NCI-H2107 treated with DMSO at 0.1 percent for 48 hours (cell line): ENCODE data around the gene DPP4.

ENCODE experiments used
- DNase-seq: peaks from one replicate; lab custom pipeline; 2025; ENCODE audit not compliant: unreplicated experiment; lab: John Stamatoyannopoulos, UW

The DPP4 gene

DNA sequence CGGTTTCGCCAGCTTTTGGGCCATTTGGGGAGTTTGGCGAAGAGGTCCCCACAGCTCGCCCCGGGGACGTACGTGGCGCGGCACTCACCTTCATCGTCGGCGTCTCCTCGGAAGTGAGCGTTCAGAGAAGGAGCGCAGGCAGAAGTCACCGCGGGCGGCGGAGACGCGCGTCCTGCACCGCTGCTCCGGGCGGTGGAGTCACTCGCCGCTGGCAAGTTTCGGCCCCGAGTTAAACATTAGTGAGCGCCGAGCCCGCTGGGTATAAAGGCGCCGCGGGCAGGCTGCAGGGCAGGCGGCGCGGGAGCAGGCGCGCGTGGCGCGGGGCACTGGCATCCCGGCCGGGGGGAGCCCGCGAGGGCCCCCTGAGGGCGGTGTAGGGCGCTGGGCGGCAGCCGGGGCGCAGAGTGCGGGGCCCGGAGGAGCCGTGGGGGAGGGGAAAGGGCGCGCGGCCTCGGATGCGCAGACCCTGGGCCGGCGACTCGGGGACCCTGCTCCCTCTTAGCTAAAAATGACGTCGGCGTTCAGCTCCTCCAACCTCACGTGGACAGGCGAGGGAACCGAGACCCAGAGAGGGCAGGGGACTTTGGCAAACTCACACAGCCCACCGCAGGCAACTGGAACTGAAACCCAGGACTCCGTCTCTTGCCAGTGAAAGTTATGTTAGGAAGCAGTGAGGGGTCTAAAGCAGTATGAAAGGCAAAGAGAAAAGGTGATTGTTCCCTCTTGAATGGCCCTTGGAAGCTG, at the start of gene DPP4:
Gene DPP4, minus strand, starts transcription at position 328 of the 744 bp plus-strand sequence. Its CDS starts 234 bp downstream, at position 94.
- no peak for DNase-seq

DNA sequence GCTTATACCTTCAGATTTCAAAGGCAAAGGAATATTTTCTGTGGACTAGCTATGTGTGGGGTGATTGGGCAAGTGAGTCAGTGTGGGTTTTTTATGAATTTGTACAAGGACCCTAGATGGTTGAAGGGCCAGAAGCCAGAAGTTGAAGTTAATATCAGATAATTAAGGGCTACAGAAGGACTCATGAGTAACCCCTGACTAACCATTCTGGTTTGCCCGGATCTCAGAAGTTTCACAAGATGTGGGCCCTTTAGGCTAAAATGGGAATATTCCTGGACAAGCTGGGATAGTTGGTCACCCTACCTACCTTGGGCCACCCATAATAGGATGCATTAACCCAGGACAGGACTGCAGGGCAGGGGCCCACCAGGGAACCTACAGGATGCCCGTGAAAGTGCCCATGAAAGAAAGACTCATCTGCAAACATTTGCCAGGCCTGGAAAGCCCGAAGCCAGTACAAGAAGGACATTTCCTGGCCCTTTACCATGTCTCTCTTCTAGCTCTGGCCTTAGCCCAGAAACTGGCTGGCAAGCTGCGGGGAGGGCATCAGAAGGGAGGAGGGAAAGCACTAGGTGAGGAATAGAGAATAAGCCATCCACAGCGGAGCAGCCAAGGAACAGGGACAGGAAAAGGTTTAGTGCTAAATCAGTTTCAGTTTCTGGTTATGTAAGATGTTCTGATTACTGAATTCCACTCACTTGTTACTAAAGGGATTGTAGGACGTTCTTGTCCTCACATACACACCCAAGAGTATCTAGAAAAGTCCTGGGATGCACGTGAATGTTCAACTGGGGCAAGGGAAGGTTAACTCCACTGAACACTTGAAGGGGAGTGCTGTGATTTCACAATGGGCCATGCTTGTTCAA, 44.4 kb upstream of the DPP4 start:
- no peak for DNase-seq

DNA sequence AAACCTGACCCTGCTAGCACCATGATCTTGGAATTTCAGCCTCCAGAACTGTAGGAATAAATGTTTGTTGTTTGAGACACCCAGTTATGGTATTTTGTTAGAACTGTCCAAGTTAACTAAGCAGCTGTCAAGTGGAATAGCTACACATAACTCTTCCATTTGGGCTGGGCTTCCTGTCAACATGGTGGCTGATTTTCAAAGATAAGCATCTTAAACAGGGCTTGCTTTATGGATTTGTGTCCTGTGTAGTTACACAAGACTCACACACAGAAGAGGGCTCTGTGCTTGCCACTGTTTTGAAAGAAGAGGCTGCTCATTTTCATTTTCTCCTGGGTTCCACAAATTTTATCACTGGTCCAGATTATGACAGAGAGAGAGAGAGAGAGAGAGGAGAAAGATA, 42.3 kb upstream of the DPP4 start:
- no peak for DNase-seq

DNA sequence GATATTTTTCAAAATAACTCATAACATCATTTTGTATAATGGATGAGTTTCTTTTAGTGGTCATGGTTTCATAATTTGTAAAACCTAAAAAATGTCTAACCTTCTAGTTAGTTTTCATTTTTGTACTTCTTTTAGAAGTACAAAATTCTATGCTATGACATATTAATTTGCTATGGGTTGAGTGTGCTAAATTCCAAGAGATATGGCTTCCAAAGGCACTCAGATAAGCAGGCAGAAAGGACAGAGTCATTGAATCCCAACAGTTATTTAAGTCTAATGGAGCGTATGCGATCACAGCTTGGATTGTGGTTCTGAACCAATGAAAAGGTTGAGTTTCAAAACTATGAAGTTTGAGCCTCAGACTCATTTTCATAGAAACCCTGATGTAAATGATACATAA, 41.1 kb upstream of the DPP4 start:
- DNase-seq, result no peak

DNA sequence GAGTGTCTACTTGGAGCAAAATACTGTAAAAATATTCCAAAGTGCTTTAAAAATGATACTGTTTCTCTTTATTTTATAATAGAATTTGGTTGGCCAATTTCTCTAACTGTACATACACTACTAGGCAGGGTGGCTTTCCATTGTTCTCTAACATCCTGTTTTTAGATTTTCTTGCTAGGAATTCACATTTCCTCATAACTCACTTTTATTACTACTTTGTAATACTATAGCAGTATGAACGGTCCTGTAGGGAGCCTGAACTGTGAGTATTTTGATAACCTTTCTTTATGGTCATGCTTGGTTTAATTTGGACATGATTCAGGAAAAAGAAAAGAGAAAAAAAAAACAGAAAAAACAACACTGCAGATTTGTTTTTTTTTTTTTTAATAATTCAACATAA, 40.3 kb upstream of the DPP4 start:
- no peak for DNase-seq

DNA sequence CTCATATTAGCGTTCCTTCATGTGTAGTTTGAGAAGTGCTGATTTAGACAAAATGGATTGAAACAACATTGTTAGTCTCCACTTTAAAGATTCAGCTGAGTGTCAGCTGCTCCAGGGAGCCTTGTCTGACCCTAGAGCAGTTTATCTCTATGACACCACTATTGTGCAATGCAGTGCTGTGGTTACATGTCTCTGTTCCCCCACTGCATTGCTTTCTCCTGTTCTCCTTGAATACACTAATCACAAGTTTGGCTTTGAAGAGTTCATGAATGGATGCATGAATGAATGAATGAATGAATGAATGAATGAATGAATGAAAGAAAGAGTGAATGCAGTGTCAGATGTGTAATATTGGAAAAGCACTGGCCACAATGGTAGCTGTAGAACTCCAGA, 39.8 kb upstream of the DPP4 start:
- DNase-seq, result no peak

DNA sequence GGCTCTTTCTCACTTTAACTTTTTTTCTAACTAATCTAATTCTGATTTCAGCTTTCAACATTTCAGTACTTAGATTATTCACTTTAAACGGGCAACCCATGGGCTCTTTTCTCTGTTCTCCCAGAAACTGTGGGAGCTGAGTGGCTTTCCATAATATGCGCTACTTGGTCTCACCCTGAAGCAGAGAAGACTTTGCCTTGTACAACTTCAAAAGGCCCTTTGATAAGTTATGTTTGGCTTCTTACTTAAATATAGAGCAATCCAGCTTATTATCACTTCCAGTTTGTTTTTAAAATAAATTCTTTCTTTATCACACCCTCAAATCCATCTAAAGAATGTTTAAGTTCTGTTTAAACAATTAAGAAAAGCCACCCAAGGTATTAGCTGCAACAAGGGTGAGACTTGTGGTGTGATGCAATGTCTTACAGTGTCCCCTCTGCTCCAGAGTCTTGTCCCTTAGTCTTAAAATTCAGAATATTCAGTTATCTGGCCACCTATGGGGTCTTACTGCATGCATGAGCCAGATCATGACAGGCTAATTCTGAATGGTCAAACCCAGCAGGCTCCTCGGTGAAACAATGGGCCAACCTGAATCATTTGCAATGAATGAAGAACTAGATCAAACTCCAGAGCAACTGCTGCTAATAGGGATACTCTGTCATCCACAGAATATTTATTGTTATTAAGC, 39.2 kb upstream of the DPP4 start:
- no peak for DNase-seq

DNA sequence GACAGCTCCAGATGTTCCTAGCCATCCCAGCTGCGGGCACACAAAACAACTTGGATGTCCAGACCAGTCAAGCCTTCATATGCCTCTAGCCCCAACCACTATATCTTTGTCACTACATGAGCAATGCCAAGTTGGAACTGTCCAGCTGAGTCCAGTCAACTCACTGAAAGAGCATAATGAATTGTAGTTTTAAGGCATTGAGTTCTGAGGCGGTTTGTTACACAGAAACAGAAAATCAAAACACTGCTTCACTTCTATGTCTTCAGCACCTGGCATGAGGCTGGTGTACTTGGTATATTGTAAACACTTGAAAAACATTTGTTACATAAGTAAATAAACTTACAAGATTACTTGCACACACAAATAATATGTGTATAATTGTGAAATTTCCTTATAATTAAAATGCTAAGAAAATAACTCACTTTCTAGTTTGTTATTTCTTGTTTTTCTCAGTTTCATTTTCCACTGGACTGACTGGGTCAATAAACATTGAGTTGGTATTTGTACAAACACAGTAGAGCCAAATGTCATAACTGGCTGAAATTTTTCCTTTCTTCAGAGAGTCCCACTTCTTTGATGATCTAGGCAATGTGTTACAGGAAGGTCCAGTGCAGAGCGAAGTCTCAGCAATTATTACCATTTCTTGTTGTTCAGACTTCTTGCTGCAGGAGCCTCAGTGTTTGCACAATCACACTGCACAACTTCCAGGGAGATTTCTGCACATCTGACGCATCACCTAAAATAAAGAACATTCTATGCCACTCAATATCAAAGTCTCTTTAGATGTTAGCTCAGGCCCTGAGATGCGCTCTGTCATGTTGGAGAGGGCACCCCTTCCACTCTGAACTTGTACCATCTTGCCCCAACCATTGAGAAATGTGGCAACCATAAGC, 38.2 kb upstream of the DPP4 start:
- DNase-seq, result no peak

DNA sequence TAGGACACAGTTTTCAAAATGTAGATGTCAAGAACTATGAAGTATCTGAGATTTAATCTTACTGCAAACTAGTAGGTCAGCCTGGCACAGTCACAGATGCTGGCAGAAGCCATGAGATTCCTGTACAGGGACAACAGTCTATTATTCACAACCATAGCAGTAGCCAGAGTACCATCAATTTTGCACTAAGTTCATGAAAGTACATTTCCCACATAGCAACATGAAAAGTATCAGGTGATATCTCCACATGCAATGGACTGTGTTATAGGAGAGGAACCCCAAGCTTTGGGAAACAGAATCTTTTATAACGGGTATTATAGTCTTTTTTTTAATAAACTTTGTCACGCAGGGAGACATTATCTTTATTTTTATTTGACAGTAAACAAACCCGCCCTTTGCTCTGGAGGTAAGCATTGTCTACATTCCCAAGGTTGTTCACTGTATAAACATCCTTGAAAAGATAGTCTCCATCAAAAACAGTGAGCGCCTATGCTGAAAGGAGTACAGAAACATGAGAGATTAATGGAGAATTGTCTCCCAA, 33.4 kb upstream of the DPP4 start:
- DNase-seq, result no peak

DNA sequence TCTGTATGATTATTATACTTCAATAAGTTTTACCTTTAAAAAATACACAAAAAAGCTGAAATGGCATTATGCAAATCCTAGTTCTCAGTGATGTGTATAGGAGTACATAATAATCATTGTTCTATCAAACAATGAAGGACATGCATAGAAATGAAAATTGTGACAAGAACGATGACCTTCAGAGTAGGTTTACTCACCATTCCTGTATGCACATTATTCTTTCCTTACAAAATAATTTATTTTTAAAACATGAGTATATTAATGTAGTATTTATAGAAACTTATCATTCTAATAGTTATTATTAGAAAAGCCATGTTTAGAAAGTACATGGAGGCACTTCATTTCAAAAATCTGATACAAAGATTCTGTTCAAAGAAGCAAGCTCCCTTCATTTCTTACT, 32.7 kb upstream of the DPP4 start:
- no peak for DNase-seq

DNA sequence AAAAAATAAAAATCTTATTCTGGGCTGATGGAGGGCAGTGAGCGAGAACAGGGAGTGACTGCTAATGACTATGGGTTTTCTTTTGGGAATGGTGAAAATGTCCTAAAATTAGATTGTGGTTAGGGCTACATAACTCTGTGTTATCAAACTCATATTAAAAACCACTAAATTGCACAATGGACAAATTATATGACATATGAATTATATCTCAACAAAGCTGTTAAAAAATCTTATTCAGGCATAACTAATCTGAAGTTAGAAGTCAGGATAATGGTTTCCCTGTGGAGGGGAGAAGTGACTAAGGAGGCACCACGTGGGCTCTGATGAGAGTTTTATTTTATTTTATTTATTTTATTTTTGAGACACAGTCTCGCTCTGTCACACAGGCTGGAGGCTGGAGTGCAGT, 32.1 kb upstream of the DPP4 start:
- no peak for DNase-seq

DNA sequence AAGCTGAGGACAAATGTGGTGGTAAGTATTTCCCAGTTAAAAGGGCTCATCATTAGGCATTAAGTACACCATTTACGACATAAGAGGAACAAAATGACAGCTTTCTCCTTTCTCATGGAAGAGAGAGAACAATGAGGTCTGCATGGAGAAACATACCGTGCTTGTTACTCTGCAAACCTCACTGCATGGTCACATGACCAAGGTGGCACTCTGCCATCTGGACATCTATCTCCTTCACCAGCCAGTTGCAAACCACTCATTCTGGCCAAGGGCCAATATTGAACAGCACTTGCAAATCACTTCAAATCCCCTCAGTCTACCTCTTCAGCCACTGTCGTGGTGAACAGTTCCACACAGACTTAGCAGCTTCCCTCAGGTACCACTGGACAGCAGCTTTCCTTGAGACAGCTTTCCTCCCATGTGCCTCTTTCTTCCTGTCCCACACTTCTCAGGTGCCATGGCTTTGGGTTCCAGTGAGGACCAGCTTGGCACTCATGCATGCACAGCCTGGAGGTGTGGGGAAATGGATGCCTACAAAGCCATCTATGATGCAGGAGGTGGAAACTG, 29.5 kb upstream of the DPP4 start:
- no peak for DNase-seq

DNA sequence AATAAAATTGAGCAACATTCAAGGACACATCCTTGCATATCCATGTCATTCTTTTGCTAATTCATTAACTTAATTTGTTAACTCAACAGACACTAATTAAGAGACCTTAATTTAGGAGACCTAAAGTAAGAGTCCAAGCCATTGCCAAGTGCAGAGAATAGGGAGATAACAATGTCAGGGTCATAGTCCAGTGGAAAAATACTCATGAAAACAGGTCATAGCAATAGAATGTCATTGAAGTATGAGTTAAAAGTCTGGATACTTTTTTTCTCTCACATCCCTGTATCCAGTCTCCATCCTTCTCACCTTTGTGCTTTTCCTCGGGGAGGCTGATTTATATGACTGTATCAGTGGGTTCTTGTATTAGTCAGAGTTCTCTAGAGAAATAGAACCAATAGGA, 26.6 kb upstream of the DPP4 start:
- DNase-seq, result no peak

DNA sequence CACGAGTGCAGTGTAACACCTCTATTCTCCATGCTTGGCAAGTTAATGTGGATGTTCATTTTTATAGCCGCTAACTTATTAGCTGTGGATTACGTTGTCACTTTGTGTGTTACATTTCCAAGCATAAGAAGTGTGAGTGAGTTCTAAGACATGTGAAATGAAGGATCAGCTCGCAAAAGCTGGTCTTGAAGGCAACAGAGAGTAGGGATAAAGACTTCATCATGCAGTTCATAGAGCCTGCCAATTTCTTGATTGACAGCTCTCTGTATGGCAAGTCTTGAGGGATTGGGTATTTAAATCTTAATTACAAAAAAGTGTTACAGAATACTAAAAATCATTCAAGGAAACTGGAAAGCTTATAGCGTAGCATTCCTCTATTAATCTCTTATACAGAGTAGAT, 25.8 kb upstream of the DPP4 start:
- DNase-seq, result no peak

DNA sequence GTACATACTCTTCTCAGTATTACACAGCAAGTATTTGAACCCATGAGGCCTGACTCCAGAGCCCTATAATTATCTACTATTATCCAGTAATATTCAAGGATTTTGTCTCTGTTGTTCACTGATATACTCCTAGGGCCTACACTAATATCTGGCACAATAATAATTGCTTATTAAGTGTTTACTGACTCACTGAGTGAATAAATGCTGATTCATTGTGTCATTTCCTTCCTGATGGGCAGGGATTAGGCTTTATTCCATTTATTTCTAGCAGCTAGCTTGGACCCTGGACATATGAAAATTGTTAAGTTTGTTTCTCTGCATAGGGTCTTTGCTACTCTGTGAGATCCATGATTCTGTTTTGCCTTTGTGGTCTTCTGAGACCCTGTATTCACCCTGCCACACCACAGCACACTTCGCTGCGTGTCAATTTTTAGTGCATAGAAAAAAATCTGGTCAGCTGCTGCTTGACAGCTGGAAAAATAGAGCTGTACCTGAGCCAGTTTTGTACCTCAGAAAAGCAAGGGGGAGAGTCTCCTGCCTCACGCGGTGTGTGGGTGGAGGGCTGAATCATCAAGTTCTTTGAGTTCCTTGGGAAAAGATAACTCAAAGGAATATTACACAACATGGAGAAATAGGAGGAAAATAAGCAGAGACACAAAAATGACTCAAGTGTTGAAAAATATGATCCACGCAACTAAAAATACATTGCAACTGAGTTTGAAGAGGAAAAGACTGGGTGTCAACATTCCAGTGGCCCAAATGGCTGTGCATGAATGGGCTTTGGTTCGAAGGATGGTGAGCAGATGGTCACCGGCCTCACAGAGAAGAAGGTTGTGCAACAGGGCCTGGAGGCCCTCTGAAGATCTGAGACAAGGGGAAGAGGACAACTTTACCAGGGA, 18.9 kb upstream of the DPP4 start:
- DNase-seq, result no peak

DNA sequence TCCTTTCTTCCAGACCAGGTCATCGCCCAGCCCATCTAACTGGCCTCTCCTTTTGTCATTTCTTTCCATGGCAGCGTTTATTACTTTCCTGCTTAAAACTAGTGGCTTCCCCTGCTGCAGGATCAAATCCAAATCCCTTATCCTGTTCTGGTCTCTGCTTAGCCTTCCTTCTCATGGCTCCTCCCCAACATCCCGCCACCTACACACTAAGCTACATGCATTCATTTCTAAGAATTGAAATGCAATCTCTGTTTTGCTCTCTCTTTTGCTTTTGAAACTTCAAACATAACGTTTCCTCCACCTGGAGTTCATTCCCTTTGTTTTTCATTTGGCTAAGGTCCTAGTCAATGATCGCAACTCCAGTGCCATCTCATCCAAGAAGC, 18.0 kb upstream of the DPP4 start:
- no peak for DNase-seq

DNA sequence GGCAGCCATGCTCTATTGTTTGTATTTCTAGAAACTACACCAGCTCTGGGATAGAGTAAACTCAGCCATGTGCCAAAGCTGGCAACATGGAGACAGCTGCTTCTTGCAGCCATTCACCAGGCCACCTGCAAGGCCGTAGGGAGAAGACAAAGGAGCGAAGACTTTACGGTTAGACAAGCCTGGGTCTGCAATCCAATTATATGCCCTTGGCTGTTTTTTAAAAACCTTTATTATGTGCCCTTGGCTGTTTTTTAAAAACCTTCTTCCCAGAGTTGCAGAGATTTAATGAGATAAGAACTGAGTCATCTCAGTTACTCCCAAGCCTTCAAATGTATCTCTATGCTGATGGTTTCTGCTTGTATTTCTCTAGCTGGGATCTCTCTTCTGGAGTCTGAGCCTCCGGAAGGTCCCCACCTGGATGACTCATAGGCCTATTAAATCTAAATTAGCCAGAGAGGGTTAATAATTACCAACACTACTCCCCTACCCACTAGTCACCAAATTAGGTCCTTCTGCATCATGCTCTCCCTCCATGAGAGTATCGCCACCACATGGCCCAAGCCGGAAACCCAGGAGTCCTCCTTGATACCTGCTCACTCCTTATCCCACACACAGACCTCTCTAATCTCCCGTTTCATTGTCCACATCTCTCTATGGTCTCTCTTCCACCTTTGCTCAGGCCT, 17.5 kb upstream of the DPP4 start:
- no peak for DNase-seq

DNA sequence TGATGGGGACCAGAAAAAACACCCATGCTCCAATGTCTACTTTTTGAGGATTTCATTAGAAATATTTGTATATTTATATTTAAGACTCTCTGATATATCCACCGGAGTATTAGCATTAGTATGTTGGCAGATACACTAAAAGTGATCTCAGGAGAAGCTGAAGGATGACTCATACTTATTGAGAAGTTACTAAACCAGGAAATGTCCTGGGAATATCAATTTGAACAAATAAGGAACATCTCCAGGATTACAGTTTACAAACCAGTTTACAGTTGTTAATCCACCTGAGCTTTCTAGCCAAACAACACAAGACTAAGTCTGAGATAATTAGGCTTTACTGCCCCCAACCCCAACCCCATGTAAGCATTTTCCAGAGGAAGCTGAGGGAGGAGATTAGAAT, 16.1 kb upstream of the DPP4 start:
- no peak for DNase-seq

DNA sequence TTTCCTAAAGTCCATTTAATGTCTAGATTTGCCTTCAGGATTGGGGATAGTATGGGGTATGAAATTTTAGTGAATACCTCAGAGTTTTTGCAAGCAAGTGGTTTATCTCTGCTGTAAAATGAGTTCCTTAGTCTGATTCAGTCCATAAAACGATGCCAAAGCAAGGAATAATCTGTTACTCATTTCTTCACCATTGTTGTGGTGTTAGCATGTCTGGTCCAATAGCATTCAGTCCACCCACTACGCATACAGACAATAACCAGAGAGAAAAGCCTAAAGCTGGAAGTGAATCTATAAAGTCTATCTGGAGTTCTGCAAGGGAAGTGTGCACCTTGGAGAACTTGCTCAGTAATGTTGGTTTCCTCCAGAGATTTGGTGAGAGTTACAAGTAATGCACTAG, 12.9 kb upstream of the DPP4 start:
- no peak for DNase-seq
